ENCODE results near the gene EIF4G3. TPM values are rescaled to one million over a fixed set of nuclear protein-coding genes. Genes with fewer than 3 reads are reported as not detected.

The EIF4G3 gene
- total and polyA plus RNA-seq, 2 of the 8 experiments (the other 6 are each of a cell fraction or from before 2014, with no cell fraction given) = 47.5 to 66.6 TPM

- no peak for TF ChIP-seq CHD7 (IDR thresholded peaks at IDR 0.05; ENCODE audit: insufficient replicate concordance, low read length)
- no peak for TF ChIP-seq BRCA1 (IDR thresholded peaks at IDR 0.05; ENCODE audit: low read depth, low read length)
- TF ChIP-seq KDM5A (IDR thresholded peaks at IDR 0.05; ENCODE audit: low read length) = no peak
- TF ChIP-seq ASH2L (IDR thresholded peaks at IDR 0.05; ENCODE audit: low read length) = no peak
- TF ChIP-seq BACH1 (IDR thresholded peaks at IDR 0.05; ENCODE audit: low read length) = no peak
- TF ChIP-seq POU5F1 (IDR thresholded peaks at IDR 0.05; ENCODE audit: low read depth, low read length) = no peak
Observed at GRCh38 chr1:21021311-21021710, 155.4 kb downstream of the EIF4G3 start (continued).
